Right atrium auricular region (tissue), 2 donors: ENCODE data around the gene DNAH3. TPM values are rescaled to one million over a fixed set of nuclear protein-coding genes. Genes with fewer than 3 reads are reported as not detected.
A peak's percentile ranks its signal among the peaks of the same experiment; 100 is the strongest.
"Not testable (repeated sequence)": the region's sequence is repeated elsewhere in the genome, so short reads cannot be mapped to it uniquely, and the experiment has no call there.

Experiments
- DNase-seq: peaks from one replicate; pipeline ENCODE4 v3.0.0-alpha.2; 2019; ENCODE audit warnings: low spot score
- H3K27ac ChIP-seq, 2 donors: fragments of 200-600 bp; sonication (generic); 1 replicate in 1 of 2; 2 replicates in 1 of 2; pipeline ENCODE4 v1.5.1; 2016 to 2019
- H3K27me3 ChIP-seq, 2 donors: fragments of 200-600 bp; sonication (generic); one replicate each; pipeline versions ENCODE4 v1.5.1 to v1.6.0; 2017 to 2019
- H3K36me3 ChIP-seq: fragments of 200-600 bp; sonication (generic); one replicate; pipeline ENCODE4 v1.5.1; 2016
- H3K4me1 ChIP-seq, 2 donors: fragments of 200-600 bp; sonication (generic); one replicate each; pipeline versions ENCODE4 v1.5.1 to v1.6.0; 2017 to 2019
- H3K4me3 ChIP-seq, 2 donors: fragments of 200-600 bp; sonication (generic); 1 replicate in 1 of 2; 2 replicates in 1 of 2; pipeline ENCODE4 v1.5.1; 2017 to 2019; ENCODE audit warnings: mild to moderate bottlenecking in 1 of 2, moderate library complexity in 1 of 2
- H3K9me3 ChIP-seq, 2 donors: fragments of 200-600 bp; sonication (generic); one replicate each; pipeline ENCODE4 v1.5.1; 2019
- total RNA-seq, 2 donors: library from RNA; depleted of rRNA; stranded (reverse); fragments of >200 nt; gene quantifications; one replicate each; pipeline ENCODE4 v1.1.0, GENCODE V29; 2016
- TF ChIP-seq, protein P1 (sequence below), 2 donors: fragments of 200-600 bp; sonication (generic); IDR thresholded peaks; one replicate each; pipeline ENCODE4 v1.5.1; 2019; ENCODE audit warnings: antibody characterized with exemption in 2 of 2

The DNAH3 gene
- total RNA-seq, 2 donors from 2014 or later, result 0.20 TPM; not detected in 1

DNA sequence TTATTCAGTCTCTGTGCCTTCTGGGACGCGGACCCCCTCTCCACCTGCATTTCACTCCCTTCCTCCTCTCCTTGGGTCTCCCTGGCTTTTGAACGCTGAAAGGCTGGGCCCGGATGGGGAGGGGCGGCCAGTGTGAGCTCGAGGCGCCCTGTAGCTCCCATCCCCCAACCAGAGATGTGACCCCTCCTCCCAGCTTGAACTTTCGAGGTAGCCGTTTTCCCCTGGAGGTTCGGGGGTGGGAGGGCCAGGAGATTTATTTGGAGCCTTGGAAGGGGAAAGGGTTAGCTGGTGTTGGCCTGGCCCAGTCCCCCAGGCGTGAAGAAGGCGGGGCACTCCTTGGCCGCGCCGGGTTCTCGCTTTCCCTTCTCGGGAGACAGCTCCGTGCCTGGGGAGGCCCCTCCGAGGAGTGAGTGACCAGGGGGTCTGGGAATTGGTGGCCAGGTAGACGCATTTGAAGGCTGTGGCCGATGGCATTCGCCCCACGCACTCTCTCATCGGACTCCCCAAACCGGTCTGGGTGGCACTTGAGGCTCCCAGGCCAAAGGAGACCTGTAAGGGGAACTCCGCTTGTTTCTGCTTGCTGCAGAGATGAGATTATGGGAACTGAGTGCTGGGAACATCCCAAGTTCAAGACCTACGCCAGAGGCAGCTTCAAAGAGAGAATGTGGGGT is 8.8 kb upstream of the DNAH3 start:
- peaks cover 3% of the 10 kb centered on the region for H3K36me3 ChIP-seq
- no peak for DNase-seq
- H3K9me3 ChIP-seq, result no peaks in the 10 kb centered on the region
- H3K4me1 ChIP-seq, result peaks cover 0 to 65% of the 10 kb centered on the region in 2 donors
- peak overlapping the region; percentile 86 to 91 for H3K27ac ChIP-seq
- no peaks in the 10 kb centered on the region for H3K27me3 ChIP-seq
- peak overlapping the region; percentile 84 to 91 for H3K4me3 ChIP-seq
- TF ChIP-seq, protein P1, sequence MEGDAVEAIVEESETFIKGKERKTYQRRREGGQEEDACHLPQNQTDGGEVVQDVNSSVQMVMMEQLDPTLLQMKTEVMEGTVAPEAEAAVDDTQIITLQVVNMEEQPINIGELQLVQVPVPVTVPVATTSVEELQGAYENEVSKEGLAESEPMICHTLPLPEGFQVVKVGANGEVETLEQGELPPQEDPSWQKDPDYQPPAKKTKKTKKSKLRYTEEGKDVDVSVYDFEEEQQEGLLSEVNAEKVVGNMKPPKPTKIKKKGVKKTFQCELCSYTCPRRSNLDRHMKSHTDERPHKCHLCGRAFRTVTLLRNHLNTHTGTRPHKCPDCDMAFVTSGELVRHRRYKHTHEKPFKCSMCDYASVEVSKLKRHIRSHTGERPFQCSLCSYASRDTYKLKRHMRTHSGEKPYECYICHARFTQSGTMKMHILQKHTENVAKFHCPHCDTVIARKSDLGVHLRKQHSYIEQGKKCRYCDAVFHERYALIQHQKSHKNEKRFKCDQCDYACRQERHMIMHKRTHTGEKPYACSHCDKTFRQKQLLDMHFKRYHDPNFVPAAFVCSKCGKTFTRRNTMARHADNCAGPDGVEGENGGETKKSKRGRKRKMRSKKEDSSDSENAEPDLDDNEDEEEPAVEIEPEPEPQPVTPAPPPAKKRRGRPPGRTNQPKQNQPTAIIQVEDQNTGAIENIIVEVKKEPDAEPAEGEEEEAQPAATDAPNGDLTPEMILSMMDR (IDR thresholded peaks at IDR 0.05), result no peak

DNA sequence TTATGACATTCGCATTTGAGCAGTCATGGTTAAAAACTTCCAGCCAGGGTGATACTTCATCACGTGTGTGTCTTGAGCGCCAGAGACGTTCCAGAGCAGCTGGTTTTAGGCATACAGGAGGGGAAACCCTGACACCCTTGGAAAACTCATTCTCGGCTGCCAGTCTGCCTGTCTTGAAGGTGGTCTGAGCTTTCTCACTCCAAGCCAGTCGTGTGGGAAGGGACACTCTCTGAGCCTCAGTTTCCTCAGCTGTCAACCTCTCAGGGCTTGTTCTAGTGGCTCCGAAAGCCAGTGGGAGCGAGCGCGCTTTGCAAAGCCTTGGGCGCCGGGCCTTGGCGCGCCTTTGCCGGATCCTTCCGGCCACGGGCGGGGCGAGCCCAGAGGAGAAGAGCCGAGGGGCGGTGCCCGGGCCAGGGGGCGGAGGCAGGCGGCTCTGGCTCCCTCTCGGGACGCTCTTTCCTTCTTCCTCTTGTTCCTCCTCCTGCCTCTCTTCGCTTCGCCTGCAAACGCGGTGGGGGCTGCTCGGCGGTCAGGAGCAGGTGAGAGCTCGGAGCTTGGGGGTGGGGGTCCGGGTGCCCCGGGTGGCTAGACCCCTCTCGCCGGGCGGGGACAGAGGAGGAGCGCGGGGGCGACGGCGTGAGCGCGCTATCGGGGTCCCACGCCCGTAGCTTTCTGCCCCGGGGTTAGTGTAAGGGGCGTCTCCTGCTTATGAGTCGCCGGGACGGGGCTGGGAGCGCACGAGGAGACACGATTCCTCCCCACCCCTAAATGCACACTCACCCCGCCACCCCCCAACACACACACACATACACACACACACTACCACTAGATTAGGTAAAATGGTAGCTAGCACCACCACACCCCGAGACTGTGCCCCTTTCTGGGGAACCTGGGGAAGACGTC is 7.8 kb upstream of the DNAH3 start, which contains the start of gene LDAF1:
Gene LDAF1 (plus strand): TSS at position 467 of the 903 bp plus-strand sequence. CDS start 2,509 bp downstream, outside the sequence.
- Histone ChIP-seq H3K9me3 (no peaks in the 10 kb centered on the region), H3K36me3 (no peaks in the 10 kb centered on the region), H3K27me3 (no peaks in the 10 kb centered on the region), H3K27ac (peak within 1 kb of the TSS; percentile 86 to 91), H3K4me1 (peaks cover 0 to 56% of the 10 kb centered on the region in 2 donors), H3K4me3 (peak within 1 kb of the TSS; percentile 84 to 91)
- DNase-seq, result peak; percentile 83
- TF ChIP-seq, protein P1 (IDR thresholded peaks at IDR 0.05), result peak in 1 of 2 donors; percentile 37

DNA sequence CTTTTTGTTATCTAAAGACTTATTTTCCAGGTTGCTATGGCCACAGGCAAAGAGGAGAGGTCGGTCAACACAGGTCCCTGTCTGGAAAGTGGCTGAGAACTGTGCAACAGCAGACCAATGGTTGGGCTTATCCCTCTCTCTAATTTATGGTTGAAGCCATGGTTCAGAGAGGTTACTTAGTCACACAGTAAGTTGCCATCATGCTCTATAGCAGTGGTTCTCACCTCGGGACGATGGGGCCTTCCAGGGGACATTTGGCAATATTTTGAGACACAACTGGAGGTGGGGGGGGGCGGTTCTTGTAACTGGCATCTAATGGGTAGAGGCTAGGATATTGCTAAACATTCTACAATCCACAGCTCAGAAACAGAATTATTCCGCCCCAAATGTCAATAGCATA is 7.0 kb upstream of the DNAH3 start:
- Histone ChIP-seq H3K4me1 (peaks cover 0 to 48% of the 10 kb centered on the region in 2 donors), H3K27ac (peak overlapping the region in 1 of 2 donors; percentile 91), H3K4me3 (no peak overlapping the region), H3K36me3 (no peaks in the 10 kb centered on the region), H3K9me3 (no peaks in the 10 kb centered on the region), H3K27me3 (no peaks in the 10 kb centered on the region)
- TF ChIP-seq, protein P1 (IDR thresholded peaks at IDR 0.05), result no peak
- DNase-seq, result no peak

DNA sequence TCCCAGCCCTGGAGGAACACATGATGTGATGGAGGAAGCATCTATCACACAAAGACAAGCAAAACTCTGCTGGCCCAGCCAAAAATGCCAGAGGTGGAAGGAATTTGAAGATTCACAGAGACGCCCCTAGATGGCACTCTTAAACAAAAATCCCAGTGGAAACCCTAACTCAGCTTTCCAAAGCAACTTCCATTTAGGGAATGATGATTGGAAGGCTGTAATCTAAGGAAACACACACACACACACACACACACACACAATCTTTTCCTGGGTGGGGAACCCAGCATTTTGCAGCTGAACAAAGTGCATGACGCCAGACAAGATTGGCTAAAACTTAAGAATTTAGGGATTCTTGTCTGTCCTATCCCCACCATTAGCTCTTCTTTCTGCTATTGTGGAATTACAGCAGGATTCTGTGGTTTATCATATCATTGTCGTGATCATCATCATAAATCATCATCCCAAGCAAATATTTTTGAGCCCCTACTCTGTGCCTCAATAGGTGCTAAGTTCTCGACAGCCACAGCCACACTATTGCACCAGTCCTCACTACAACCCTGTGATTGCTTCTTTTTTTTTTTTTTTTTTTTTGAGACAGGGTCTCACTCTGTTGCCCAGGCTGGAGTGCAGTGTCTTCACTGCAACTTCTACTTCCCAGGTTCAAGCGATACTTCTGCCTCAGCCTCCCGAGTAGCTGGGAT is 6.3 kb upstream of the DNAH3 start:
- TF ChIP-seq, protein P1 (IDR thresholded peaks at IDR 0.05), result peak; percentile 37 to 73
- Histone ChIP-seq H3K36me3 (no peaks in the 10 kb centered on the region), H3K9me3 (no peaks in the 10 kb centered on the region), H3K27ac (no peak overlapping the region), H3K27me3 (no peaks in the 10 kb centered on the region), H3K4me3 (no peak overlapping the region), H3K4me1 (peaks cover 0 to 40% of the 10 kb centered on the region in 2 donors)
- DNase-seq, result no peak

DNA sequence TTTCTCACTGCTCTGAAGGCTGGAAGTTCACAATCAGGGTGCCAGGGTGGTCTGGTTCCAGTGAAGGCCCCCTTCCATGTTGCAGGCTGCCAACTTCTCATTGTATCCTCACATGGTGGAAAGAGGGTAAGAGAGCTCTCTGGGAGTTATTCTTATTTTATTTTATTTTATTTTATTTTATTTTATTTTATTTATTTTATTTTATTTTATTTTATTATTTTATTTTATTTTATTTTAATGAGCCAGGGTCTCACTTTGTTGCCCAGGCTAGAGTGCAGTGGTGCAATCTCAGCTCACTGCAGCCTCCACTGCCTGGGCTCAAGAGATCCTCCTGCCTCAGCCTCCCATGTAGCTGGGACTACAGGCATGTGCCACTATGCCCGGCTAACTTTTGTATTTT is 5.4 kb upstream of the DNAH3 start:
- DNase-seq, H3K36me3 ChIP-seq, H3K27ac ChIP-seq, H3K4me3 ChIP-seq, H3K9me3 ChIP-seq, H3K27me3 ChIP-seq: not testable (repeated sequence)
- H3K4me1 ChIP-seq, result peaks cover 0 to 31% of the 10 kb centered on the region in 2 donors

DNA sequence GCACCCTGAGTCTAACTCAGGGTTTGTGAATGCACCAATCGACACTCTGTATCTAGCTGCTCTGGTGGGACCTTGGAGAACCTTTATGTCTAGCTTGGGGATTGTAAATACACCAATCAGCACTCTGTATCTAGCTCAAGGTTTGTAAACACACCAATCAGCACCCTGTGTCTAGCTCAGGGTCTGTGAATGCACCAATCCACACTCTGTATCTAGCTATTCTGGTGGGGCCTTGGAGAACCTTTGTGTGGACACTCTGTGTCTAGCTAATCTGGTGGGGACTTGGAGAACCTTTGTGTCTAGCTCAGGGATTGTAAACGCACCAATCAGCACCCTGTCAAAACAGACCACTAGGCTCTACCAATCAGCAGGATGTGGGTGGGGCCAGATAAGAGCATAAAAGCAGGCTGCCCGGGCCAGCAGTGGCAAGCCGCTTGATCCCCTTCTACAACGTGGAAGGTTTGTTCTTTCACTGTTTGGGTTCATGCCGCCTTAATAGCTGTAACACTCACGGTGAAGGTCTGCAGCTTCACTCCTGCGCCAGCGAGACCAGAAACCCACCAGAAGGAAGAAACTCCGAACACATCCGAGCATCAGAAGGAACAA is 2.6 kb upstream of the DNAH3 start:
- not testable (repeated sequence) for H3K27me3 ChIP-seq, H3K36me3 ChIP-seq, H3K4me3 ChIP-seq, H3K27ac ChIP-seq, DNase-seq, H3K9me3 ChIP-seq
- H3K4me1 ChIP-seq, result peaks cover 0 to 23% of the 10 kb centered on the region in 2 donors

DNA sequence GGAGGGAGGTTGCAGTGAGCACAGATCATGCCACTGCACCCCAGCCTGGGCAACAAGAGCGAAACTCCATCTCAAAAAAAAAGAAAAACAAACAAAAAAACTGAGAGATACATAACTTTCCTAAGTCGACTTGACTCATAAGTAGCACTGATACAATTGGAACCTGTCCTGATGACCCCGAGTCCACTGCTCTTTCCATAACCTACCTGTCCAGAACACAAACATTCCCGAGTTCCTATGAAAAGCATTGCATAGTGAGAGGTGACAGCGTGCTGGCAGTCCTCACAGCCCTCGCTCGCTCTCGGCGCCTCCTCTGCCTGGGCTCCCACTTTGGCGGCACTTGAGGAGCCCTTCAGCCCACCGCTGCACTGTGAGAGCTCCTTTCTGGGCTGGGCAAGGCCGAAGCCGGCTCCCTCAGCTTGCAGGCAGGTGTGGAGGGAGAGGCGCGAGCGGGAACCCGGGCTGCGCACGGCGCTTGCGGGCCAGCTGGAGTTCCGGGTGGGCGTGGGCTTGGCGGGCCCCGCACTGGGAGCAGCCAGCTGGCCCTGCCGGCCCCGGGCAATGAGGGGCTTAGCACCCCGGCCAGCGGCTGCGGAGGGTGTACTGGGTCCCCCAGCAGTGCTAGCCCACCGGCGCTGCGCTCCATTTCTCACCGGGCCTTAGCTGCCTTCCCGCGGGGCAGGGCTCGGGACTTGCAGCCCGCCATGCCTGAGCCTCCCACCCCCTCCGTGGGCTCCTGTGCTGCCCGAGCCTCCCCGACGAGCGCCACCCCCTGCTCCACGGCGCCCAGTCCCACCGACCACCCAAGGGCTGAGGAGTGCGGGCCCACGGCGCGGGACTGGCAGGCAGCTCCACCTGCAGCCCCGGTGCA is 1.7 kb upstream of the DNAH3 start:
- not testable (repeated sequence) for DNase-seq, H3K9me3 ChIP-seq, H3K27me3 ChIP-seq, H3K36me3 ChIP-seq, H3K27ac ChIP-seq, H3K4me3 ChIP-seq
- H3K4me1 ChIP-seq, result peaks cover 0 to 14% of the 10 kb centered on the region in 2 donors
